ENCODE results near the gene KRTAP5-3. TPM values are rescaled to one million over a fixed set of nuclear protein-coding genes. Genes with fewer than 3 reads are reported as not detected.

KRTAP5-3 gene
- total RNA-seq, 4 donors from 2014 or later: not detected

DNA sequence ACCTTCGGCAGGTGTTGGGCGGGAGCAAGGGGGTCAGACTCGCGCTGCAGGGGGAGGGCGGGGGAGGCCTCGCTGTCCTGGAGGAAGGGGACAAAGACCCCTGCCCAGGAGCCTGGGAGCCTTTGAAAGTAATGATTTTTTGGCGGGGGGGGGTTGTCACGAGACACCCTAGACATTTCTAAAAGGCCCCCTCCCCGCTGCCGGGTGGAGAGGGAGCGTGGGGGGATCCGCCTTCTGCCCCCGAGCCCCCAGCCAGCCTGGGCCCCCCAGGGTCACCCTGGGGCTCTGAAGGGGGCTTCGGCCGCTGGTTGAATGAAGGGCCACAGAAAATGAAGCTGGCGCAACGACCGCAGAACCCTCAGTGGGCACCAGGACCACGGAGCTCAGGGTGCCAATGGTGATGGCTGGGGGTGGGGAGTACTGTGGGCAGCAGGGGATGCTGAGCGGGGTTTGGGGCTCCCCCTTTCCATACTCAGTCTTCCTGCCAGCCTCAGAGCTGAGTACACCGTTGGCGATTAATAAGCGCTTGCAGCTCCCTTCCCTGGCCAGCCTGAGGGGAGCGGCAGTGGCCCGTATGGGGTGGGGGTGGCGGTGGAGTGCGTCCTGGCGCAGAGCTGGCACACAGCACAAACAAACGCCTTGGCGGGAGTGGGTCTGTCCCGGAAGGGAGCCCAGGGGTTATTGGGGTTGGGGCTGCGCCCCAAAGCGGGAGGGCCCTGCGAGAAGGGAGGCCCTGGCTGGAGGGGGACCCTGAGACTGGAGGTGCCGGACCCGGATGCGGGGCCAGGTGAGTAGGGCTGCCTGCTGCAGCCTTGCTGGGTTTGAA is 35.0 kb downstream of the KRTAP5-3 start:
- H3K9me3 ChIP-seq: peaks cover 0 to 7% (median 0%) of the 10 kb centered on the region in 4 donors
- H3K36me3 ChIP-seq: no peaks in the 10 kb centered on the region
- no peak for TF ChIP-seq EP300 (IDR thresholded peaks at IDR 0.05)
- TF ChIP-seq CTCF (IDR thresholded peaks at IDR 0.05): peak in 2 of 5 experiments; percentile 17 to 21
- TF ChIP-seq POLR2A (IDR thresholded peaks at IDR 0.05): no peak
- H3K4me3 ChIP-seq: peak overlapping the region; percentile 41 to 65 (median 52)
- peaks cover 0 to 61% (median 22%) of the 10 kb centered on the region in 4 donors for H3K4me1 ChIP-seq
- no peak for DNase-seq (ENCODE audit: low spot score in 2 of 2)
- H3K27me3 ChIP-seq: peaks cover 0 to 35% of the 10 kb centered on the region in 2 donors
- H3K27ac ChIP-seq: peak overlapping the region; percentile 71 to 95 (median 92)
- WGBS, 2 donors: 5 to 9% methylated on average over 20 to 27 of the region's 37 CpGs

GRCh38 chr11:1572197-1573076 is 35.8 kb downstream of the KRTAP5-3 start, which contains the start of gene DUSP8:
Gene DUSP8, minus strand, starts transcription at chr11:1572271. Its CDS starts 6,445 bp downstream, at chr11:1565826.
- Histone ChIP-seq H3K27me3 (peaks cover 0 to 35% of the 10 kb centered on the region in 2 donors), H3K9me3 (no peaks in the 10 kb centered on the region), H3K36me3 (no peaks in the 10 kb centered on the region), H3K27ac (peak within 1 kb of the TSS; percentile 86 to 99 (median 94)), H3K4me1 (peaks cover 0 to 69% (median 22%) of the 10 kb centered on the region in 4 donors), H3K4me3 (peak within 1 kb of the TSS; percentile 57 to 73 (median 64))
- peak in 1 of 5 experiments; percentile 22 for TF ChIP-seq CTCF (IDR thresholded peaks at IDR 0.05)
- TF ChIP-seq EP300 (IDR thresholded peaks at IDR 0.05): no peak
- peak in 1 of 2 donors; percentile 59 for TF ChIP-seq POLR2A (IDR thresholded peaks at IDR 0.05)
- DNase-seq (ENCODE audit: low spot score in 2 of 2): peak; percentile 84 to 88
- WGBS, 2 donors: 0 to 1% methylated on average over 13 to 14 of the region's 124 CpGs

DNA sequence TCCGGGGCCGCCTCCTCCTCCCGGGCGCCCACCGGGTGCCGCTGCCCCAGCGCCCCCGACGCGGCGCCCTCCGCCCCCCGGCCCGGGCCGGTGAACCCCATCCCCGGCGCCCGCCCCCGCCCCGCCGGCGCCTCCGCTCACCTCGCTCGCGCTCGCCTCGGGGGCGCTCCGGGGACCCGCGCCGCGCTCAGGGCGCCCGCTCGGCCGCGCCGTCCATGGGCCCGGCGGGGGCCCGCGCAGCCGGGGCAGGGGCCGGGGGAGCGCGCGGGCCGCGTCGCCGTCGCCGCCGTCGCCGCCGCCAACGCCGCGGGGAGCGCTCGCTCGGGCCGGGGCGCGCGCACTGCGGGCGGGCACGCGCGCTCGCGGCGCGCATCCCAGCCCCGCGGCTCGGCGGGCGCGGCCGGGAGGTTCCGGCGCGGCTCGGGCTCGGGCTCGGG is 36.5 kb downstream of the KRTAP5-3 start:
- TF ChIP-seq POLR2A (IDR thresholded peaks at IDR 0.05): no peak
- no peak for TF ChIP-seq EP300 (IDR thresholded peaks at IDR 0.05)
- TF ChIP-seq CTCF (IDR thresholded peaks at IDR 0.05): no peak
- no peaks in the 10 kb centered on the region for H3K36me3 ChIP-seq
- H3K4me1 ChIP-seq: peaks cover 0 to 76% (median 22%) of the 10 kb centered on the region in 4 donors
- peaks cover 0 to 35% of the 10 kb centered on the region in 2 donors for H3K27me3 ChIP-seq
- WGBS, 2 donors: no CpG with 5 or more reads among the region's 91 CpGs
- peak overlapping the region; percentile 49 to 73 (median 62) for H3K4me3 ChIP-seq
- no peak for DNase-seq (ENCODE audit: low spot score in 2 of 2)
- H3K27ac ChIP-seq: peak overlapping the region; percentile 80 to 99 (median 90)
- no peaks in the 10 kb centered on the region for H3K9me3 ChIP-seq

DNA sequence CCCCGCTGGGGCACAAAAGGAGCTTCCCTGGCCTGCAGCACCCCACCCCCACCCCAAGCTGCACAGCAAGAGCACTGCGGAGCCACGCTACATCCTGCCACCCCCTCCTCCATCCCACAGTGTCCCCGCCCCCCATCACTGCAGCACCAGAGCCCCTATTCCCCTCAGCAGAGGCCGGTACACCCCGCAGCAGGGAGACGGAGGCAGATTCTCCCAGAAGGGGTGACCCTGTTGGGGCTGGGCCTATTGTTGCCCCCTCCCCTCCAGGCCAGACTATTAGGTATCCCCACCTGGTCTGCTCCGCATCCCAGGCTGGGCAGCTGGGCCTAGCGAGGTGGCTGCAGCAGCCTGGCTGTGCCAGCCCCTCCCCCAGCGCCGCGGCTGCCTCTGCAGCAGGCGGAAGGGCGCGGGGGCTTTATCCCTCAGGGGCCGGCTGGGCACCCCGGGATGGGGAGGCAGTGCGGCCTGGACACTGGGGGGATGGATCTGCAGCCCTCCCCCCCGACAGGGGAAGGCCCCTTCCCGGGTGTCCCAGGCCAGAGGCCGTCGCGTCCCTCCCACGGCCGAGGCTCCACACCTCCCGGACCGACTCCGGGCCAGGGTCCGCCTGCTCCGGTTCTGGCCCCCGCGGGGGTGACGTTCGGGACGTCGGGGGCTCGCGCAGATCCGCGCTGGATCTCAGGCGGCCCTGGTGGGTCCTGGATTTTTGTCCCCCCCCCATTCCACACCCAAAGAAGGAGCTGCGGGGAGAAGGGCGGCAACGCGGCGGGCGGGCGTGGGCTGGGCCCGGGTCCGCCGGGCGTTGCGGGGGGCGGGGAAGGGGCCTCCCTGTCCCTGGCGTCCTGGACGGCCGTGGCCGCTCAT is 37.1 kb downstream of the KRTAP5-3 start:
- H3K27ac ChIP-seq: peak overlapping the region; percentile 80 to 99 (median 90)

More for the DNA sequence above, 37.1 kb downstream of the KRTAP5-3 start:
- H3K9me3 ChIP-seq: no peaks in the 10 kb centered on the region
- TF ChIP-seq EP300 (IDR thresholded peaks at IDR 0.05) (peak in 1 of 2 donors; percentile 63), CTCF (IDR thresholded peaks at IDR 0.05) (no peak), POLR2A (IDR thresholded peaks at IDR 0.05) (peak in 1 of 2 donors; percentile 28)
- no peak for DNase-seq (ENCODE audit: low spot score in 2 of 2)
- H3K27me3 ChIP-seq: peaks cover 0 to 32% of the 10 kb centered on the region in 2 donors
- WGBS, 2 donors: 9% methylated on average over 29 to 33 of the region's 58 CpGs
- peaks cover 0 to 79% (median 22%) of the 10 kb centered on the region in 4 donors for H3K4me1 ChIP-seq
- H3K36me3 ChIP-seq: no peaks in the 10 kb centered on the region
- H3K4me3 ChIP-seq: peak overlapping the region; percentile 49 to 73 (median 62)
